Uterus (tissue), 2 donors: ENCODE results near the gene FBN1.

Experiments used
- POLR2A ChIP-seq, 2 donors: fragments of 450-650 bp; IDR thresholded peaks; one replicate each; pipeline ENCODE4 v1.6.1; 2016; ENCODE audit warnings: antibody characterized with exemption in 2 of 2, mild to moderate bottlenecking in 1 of 2, moderate library complexity in 1 of 2
- TF ChIP-seq, protein P1 (sequence below), 4 experiments: fragments of 200-600 bp in 2 of 4; fragments of 450-650 bp in 2 of 4; sonication (generic) in 2 of 4; IDR thresholded peaks; one replicate each; pipeline ENCODE4 v1.5.1; 2016 to 2019; ENCODE audit warnings: antibody characterized with exemption in 4 of 4, mild to moderate bottlenecking in 2 of 4, moderate library complexity in 1 of 4

DNA sequence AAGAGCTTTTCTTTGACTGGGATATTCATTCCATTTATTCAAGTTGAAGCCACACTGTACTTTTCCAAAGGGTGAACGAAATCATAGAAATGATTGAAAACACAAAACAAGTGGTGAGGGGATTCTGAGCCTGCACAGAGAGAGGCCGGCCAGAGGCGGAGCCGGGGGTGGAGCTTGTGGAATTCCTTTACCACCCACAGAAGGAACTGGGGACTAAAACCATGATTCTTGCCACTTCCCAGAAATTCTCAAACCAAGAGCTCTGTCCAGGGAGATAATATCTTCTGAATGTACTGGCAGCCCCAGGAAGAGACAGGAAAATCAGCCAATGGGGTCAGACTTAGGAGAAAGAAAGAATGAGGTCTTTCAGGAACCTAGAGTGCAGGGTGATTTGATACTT, 20.8 kb downstream of the FBN1 start:
- TF ChIP-seq, protein P1, sequence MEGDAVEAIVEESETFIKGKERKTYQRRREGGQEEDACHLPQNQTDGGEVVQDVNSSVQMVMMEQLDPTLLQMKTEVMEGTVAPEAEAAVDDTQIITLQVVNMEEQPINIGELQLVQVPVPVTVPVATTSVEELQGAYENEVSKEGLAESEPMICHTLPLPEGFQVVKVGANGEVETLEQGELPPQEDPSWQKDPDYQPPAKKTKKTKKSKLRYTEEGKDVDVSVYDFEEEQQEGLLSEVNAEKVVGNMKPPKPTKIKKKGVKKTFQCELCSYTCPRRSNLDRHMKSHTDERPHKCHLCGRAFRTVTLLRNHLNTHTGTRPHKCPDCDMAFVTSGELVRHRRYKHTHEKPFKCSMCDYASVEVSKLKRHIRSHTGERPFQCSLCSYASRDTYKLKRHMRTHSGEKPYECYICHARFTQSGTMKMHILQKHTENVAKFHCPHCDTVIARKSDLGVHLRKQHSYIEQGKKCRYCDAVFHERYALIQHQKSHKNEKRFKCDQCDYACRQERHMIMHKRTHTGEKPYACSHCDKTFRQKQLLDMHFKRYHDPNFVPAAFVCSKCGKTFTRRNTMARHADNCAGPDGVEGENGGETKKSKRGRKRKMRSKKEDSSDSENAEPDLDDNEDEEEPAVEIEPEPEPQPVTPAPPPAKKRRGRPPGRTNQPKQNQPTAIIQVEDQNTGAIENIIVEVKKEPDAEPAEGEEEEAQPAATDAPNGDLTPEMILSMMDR (IDR thresholded peaks at IDR 0.05) = no peak
- no peak for TF ChIP-seq POLR2A (IDR thresholded peaks at IDR 0.05)
